A204.1 (cell line): Measurements from ENCODE around the gene CDH22.

ENCODE experiments used
- FAIRE-seq: peaks from 2 replicates; lab custom pipeline; 2012; peaks lifted over from hg19 to GRCh38; lab: Jason Lieb, UNC

The CDH22 gene

DNA sequence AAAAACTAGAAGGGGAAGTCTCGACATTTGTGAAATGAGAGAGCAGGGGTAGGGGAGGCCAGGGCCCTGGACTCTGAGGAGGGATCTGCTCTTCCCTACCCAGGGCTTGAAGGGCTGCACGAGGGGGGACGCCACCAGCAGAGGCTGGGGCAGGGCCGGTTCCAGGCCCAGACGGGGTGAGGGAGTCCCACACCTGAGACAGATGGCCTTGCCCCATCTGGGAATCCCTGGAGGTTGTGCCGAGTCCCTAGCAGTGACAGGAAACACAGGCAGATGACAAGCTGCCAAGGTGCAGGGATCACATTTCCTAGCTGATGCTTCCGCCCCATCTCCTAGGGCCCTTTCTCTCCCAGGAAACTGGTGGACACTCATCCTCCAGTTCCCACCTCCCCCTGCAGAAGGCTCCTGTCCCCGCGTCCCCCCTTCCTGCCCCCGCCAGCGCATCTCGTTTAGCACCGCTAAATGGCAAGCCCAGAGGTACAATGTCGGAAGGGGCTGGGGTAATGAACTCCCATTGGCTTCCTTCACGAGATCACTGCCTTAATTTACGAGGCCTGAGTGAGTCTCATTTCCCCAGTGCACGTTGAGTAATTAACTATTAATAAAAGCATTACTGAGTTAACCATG lies 35.2 kb upstream of the CDH22 start:
- FAIRE-seq, result no peak

DNA sequence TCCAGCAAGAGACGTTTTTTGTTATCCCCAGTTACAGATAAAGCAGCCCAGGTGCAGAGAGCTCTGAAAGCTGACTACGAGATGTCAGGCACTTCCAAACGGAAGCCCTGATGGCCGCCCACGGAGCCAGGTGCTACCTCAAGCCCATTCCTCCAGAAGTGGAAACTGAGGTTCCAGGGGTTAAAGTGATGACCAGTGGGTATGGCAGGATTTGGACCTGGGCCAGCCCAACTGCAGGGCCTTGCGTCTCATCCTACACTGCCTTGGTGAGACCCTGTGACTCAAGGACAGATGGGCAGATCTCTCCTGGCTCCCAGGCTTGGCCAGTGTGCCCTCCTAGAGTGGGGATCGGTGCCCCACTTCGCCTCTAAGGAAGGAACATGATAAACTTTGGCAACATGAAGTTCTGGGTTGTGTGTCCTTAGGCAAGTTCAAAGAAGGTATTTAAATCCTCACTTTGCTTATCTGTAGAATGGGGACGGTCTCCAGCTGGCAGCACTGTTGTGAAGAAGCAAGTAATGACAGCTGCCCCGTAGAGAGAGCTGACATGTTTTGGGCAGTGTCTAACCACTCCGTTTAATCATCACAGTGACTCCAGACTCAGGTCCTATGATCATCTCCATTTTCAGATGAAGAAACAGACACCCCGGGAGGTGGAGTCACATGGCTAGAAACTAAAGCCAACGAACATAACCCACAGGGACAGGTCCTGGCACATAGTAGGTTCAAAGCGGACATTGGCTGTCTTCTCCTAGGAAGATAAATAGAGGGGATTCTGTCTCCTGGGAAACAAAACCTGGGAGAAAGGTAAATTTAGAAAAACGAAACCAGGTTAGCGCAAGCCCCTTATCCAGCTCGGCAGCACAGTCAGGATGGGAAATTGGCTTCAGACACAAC lies 34.4 kb upstream of the CDH22 start:
- no peak for FAIRE-seq

DNA sequence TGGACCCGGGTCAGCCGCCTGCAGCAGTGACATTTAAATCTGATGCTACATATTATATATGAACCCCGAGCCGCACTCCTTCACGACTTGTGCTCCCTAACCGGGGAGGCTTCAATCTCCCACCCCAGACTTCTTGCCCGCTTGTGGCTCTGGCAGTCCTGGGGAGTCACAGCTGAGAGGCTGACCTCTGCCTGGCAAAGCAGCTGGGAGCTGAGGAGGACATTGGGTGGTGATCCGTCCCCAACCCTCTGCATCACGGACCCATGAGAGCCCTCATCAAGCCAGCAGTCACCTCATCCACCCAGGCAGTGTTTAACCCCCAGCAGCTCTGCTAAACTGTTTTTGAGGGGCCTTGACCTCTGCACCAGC lies 33.7 kb upstream of the CDH22 start:
- no peak for FAIRE-seq

DNA sequence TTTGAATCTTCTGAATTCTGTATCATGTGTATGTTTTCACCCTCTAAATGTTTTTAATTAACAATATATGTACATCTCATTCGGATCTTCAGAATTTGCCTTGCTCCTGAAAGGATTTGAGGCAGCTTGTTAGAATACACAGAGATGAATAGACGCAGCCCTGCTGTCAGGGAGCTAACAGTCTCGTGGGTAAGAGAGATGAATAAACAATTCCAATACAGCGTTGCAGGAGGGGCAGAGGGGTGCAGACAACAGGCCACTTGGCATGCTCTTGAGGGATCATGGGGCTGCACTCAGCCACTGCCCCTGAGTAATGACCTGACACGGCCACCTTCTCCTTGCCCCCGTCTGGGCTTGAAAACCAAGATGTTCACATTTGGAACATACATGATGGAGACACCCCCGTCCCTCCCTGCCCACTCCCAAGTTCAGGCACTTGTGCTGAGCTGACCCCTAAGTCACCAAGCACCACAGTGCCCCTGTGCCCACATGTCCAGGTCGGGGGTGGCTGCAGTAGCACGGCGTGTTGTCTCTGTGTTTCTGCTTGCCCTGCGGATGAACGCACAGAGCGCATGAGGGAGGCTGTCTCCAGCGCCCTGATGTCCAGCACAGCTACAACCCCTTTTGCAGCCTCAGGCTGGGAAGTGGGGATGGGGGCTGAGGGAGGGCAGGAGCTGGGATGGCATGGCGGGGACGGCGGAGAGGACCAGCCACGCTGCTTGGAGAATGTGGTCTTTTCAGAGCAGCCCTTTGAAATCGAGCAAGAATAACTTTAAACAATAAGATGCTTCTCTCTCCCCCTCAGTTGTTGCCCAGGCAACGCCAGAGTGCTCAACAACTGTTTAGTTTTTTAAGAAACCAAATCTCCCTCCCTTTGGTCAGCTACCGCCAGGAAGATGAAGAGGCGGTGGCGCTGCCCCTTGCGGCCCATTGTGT lies 33.0 kb upstream of the CDH22 start:
- FAIRE-seq, result no peak

DNA sequence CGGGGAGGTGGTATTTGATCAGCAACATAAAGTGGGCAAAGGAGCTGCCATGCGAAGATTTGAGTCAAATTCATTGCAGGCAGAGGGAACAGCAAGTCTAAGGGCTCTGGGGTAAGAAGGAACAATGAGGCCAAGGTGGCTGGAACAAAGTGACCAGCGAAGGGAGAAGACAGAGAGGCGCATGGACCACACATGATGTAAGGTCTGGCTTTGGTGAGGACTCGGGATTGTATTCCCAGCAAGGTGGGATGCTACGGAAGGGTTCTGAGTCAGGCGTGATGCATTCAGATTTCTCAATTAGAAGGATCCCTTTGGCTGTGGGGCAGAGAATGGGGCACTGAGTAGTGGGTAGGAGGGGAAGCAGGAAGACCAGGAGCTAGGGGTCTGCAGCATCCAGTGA lies 30.7 kb upstream of the CDH22 start:
- FAIRE-seq, result no peak

DNA sequence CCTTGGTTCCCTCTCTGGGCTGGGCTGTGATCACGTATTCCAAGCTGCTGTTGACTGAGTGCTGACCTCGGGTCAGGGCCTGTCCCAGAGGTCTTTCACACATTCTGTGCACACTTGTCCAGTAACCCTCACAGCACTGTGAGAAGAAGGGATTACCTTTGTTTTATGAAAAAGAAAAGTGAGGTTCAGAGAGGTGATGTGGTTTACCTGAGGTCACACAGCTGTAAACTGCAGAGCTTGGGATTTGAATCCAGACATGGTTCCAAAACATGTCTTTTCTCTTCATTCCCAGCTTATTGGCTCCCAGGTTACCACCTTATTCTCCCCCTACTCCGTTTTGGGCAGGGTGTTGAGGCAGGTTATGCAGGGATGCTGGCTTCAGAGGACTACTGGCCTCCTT lies 28.4 kb upstream of the CDH22 start:
- FAIRE-seq, result no peak

DNA sequence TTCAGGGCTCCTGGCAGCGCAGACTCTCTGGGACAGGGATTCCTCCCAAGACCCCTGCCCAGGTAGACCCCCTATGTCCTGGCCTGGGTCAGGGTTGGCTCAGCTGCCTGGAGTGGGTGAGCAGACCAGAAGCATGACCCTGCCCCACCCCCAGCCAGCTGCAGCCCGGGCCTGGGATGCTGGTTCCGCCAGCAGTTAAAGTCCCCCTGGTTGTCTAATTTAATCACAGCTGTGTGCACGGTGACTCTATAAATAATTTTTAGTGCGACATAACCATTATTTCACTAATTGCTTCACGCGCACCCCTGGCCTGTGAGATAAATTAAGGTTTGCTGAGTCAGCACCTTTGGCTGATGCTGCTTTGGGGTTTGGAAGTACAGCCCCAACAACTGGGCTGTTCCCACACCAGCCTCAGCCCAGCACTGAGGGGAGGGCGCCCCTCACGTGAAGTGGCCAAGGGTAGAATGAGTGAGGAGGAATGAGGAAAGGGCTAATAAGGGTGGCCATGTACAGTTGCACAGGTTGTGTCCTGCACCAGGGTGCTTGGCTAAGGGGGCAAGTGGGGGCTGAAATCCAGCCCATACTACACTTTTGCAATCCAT lies 26.1 kb upstream of the CDH22 start:
- no peak for FAIRE-seq

DNA sequence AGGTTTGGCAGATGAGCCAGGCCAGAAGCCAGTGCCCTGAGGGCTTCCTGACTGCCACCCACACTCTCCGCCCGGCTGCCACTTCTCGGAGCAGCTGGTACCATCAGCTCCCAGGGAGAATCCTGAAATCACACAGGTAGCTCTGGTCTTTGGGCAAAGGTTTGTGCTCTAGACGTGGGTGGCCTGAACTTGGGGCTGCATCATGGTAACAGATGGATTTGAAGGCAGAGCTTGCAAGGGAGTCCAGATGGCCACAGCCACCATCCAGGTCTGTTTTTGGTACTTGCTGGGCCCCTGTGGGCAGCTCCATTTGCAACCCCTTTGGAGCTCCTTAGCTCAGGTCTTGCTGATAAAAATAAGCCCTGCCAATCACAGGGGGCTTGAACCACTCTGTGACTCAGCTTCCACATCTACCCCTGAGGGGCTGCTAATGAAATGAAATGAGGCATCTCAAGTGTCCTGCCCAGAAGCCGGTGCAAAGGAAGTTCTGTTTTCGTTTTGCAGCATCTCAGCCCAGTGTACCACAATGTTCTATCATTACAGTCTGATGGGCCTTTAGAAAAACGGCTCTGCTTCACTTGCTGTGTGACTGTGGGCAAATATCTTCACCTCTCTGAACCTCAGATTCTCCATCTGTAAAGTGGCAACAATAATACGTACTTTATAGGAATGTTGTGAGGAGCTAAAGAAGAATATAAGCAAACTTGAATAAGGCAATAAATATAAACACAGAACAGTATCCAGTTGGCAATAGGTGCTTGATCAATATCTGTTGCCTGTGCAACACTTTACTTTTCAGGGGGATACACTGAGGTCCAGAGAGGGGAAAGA lies 25.1 kb upstream of the CDH22 start:
- no peak for FAIRE-seq

DNA sequence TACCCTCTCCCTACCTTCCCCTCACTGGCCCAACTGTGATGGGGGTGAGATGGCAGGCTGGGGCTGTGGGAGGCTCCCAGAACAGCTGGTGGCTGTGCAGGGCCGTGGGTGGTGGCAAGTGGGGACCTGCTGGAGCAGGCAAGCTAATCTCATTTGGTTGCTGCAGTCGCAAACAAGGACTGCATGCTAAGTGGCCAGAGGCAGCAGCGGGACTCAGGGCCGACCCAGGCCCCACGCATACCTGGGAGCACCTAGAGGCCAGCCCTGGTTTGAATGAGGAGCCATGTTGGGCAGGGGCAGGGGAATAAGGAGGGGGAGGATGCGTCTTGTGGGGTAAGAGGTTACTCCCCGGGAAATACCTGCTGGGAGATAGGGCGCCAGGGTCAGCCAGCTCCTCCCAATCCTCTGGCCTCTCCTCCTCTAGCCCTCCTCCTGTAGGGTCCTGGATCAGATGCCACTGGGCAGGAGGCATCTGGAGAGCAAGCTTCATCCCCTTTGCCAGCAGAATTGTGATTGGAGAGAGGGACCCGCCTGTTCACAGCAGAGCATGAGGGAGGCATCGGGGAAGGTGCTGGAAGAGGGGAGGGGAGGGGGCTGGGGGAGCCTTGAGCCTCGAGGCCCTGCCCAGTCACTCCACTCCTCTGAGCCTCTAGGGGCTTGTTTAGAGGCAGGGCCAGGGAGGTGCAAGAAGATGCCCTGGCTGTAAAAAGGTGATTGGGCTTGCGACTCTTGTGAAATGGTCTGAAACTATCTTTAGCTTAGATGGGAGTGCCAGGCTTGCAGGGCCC lies 24.3 kb upstream of the CDH22 start:
- no peak for FAIRE-seq

DNA sequence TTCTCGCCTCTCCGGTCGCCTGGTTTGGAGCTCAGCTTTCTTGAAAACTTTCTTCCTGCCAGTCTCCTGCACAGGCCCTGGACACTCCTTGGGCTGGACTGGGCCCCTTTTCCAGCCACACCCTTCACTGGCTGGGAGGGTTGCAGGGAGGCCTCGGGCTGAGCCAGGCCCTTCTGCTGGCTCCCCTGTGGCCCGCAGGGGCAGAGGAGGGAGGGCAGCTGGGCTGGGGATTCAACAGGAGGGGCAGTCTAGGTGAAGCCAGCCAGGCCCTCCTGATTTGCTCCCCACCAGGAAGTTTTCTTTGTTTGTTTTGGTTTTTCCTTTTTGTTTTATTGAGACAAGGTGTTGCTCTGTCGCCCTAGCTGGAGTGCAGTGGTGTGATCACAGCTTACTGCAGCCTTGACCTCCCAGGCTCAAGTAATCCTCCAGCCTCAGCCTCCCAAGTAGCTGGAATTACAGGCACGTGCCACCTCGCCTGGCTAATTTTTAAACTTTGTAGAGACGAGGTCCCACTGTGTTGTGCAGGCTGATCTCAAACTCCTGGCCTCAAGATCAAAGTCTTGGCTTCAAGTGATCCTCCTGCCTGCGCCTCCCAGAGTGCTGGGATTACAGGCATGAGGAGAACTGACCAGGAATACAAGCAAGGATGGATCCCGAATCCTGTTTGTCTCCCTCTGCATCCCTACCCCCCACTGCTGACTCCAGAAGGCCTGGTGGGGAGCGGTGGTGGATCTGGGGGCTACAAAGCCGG lies 23.5 kb upstream of the CDH22 start:
- FAIRE-seq, result no peak

DNA sequence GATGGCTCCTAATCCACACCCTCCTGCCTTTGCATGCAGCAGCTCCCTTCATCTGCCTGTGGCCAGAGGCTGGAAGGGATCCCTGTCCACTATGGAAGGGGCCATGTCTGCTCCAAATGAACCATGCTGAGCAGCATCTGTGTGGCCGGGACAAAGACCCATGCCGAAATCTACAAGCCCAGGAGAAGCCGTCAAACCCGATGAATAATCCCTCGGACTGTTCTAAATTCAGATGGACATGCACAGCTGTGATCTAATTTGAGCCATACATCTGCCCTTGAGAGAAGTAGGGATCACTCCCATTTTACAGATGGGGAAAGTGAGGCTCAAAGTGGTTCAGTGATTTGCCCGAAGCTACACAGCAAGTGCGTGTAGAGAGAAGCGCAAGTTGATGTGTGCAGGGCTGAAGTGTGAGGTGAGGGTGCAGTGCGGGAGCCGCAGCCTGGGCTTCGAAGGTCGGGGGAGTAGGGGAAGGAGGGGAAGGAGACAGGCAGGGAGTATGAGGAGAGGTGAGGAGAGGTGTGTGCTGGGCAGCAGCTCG lies 22.6 kb upstream of the CDH22 start:
- no peak for FAIRE-seq

DNA sequence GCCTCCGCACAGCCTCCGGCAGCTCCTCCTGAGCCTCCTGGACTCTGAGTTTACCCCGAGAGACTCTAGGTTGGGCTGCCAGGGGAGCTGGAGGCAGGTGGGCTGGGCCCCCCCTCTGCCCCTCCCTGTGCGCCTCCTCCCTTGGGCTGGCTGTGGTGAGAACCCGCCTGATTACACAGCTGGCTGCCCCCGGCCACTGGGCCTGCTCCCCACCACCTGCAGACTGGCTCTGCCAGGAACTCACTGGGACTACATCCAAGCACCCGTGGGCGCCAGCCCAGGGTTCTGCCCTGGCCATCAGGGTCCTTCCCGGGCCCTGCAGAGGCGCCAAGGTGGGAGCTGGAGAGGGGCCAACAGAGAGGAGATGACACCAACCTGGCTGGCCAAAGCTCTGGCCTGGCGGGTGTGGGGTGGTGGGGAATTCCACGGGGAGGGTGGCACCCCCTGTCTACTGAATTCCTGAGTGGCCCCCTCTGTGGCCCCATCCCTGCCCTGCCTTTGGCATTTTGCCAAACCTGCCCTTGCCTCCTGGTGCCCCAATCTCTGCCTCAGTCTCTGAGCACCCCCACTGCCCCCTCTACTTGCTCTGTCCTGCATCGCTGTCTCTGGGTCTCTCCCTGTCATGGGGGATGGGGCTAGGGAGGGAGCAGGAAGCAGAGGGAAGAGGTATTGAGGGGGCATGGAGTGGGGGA lies 21.9 kb upstream of the CDH22 start:
- FAIRE-seq, result no peak

DNA sequence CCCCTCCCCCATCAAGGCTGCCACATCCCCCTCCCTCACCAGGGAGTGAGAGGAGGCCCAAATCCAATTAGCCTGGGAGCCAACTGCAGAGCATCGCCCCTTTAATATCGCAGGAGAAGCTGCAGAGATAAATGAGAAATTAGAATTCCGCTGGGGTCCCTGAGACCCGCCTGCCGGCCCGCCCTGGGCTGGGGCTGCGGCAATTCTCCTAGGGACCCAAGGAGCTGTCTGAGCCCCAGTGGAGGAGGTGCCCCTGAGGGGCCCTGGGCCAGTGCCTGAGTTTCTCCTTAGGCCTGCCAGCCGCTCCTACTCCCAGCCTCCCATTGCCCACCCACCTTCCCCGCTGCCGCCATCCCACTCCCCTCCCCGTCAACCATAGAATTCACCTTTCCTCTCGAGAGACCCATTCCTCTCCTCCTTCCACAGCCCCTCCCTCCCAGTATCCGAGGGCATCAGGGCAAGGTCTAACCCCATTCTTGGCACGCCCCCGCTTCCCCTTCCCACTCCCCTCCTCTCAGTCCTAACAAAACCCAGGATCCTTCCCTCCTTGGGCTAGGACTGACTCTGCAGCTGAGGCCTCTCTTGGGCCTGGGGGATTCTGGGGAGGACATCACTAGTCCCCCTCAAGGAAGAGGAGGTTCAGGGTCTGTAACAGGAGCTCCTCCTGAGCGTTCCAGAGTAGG lies 20.0 kb upstream of the CDH22 start:
- no peak for FAIRE-seq

DNA sequence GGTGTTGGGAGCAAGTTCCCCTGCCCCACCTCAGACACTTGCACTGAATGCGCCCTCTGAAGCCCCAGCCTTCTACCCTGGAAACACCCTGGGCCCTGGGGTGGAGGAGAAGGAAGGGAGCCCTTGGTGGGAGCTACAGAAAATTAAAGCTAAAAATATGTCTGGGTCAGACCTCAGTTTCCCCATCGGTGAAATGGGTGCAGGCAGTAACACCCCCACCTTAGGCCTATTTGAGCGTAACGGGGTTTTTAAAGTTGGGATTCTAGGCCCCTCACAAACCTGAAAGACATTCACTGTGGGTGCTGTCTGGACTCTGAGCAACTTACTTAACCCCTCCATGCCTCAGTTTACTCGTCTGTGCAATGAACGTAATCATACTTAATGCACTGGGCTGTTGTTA lies 19.3 kb upstream of the CDH22 start:
- FAIRE-seq, result no peak

DNA sequence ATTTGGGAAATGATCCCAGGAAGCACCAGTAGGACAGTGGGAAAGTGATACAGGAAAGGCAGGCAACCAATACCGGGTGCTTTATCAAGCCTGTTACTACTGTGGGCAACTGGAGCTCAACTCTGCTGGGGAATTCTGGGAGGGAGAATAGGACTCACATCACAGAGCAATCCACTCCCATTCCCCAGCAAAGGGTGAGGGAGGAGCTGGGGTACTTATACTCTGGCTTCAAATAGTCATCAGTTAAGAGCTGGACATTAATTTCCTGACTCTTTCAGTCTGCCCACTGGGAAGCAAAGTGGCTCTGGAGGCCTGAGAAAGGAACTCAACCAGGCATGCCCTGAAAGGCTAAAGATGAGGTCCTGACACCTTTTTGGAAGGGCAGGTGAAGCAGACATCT lies 17.5 kb upstream of the CDH22 start:
- no peak for FAIRE-seq

DNA sequence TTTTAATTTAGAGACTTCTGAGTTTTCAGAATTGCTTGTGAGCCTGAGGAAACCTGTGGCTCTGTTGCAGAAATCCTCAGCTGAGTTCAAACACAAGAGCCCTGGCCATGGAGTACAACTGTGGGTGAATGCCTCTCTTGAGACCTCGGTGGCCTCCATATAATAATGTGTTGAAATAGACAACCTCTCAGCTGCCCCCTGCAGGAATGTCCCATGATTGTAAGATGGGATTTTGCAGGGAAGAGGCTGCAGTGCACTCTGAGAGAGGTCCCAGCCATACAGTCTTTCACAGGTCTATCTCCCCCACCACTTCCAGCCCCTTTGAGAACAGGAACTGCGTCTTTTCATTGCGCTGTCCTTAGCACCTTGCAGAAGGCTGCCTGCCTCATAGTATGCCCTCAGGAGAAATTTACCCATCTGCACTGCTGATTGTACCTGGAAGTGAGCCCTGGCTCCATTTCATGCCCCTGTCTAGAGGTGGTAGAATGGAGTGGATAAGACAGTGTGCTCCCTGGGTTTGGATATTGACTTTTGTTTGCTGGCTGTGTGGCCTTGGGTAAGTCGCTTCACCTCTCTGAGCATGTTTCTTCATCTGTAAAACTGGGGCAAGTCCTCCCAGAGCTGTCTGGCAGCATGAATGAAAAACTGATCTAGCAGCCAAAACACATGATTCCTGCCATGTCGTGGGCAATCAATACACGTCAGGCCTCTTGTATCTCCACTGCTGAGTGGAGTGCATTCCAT lies 16.8 kb upstream of the CDH22 start:
- FAIRE-seq, result no peak

DNA sequence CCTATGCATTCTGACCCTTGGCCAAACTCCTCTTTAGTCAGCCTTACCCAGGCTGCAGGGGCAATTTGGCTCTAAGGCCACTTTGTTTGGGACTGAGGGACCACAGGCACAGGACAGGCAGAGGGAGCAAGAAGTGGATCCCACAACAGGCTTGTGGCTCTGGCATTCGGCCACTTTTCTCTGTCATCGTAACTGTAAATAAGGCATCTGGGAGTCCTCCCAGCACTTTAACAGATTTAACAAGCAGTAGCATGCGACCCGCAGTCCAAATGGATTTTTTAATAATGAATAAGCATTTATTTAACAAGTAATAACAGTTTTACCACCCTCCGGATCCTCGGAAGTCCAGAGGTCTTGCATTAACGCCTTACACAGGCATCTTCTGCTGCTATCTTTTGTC lies 16.1 kb upstream of the CDH22 start:
- FAIRE-seq, result no peak

DNA sequence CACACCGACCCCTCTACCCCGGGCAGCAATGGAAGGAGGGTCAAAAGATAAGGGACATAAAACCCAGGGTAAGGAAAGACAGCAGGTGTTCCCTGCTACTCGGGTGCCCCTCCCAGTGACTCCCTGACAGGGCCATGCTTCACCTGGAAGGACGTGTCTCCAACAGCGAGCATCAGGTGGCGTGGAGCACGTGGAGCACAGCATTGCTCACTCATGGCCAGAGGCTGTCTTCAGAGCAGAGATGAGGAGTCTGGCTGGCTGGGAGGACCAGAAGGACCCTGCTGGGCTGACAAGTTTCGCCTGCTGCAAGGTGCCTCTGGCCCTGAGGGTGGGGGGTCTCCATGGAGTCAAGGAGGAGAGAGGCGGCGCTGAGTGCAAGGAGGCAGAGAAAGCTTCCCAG lies 15.3 kb upstream of the CDH22 start:
- FAIRE-seq, result no peak
